ENCODE results near the gene ACSF3.
A peak's percentile ranks its signal among the peaks of the same experiment; 100 is the strongest.

ACSF3 gene

DNA sequence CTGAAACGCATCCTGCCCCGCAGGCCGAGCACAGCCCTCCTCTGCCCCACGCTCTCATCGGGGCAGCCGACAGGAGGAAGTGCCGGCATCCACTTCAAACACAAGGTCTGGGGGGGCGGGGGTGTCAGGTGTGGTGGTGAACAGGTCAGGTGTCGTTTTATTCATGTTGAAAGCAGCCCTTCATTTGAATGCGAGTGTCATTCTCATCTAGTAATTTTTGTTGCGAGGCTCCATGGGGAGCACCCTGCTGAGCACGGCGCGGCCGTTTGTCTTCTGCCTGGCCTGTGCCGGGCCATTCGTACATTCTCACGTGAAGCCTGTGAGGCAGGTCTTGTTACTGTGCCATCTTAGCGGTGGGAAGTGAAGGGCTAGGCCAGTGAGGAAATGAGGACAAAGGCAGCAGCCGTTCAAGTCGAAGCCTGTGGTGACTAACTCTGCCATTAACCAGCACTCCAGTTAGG, 1.9 kb downstream of the ACSF3 start:
- DNase-seq (ENCODE audit: low read depth in 3 of 3) = no peak

DNA sequence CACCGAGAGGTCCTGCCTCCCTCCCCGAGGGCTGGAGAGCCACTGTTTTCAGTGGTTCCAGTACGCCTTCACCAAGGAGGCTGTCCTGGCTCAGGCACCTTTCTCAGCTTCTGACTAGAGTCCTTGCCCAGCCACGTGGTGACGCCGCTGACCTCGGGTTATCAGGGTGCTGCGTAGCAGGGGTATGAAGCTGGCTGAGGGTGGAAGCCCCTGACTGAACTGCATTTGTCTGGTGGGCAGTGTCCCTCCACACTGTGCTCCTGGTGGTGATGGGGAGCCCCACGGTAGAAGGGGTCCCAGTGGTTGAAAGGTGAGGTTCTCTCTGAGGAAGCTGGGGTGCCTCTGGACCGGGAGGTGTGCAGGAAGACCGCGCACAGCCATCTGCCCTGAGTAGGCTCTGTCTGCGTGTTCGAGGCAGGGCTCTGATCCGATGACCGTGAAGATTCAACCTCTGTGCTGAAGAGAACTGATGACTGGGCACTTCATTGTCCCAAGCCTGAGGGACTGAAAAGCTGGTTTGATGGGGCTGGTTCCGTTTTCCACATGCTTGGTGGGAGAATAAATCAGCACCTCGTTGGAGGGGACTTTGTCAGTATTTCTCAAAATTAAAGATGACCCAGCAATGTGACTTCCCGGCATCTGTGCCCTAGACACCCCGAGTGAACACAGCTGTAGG, 2.5 kb downstream of the ACSF3 start:
- DNase-seq (ENCODE audit: low read depth in 3 of 3) = no peak

DNA sequence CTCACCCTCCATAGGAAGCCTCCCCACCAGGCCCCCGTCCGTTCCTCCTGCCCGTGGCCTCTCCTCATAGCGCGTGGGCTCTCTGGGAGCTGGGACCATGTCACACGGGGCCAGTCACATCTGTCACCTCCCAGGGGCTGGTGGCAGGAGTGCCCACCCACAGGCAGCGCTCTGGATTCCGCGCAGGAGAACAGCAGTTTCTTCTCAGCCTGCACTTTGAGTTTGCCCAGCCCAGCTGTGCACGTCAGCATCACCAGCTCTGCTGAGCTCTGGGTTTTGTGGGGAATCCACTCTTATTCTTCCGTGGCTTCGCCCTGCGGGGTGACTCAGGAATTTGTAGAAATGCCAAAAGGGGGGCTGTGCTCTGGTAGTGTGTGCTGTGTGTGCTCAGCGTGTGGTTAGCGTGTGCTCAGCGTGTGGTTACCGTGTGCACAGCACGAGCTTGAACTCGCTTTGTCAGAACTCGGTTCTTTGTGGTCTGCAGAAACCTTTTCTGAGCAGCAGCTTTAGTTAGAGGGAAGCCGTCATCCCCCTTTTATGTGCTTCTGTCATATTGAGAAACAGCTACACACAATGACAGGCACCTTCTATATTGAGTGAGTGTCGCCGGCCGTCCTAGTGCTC, 3.2 kb downstream of the ACSF3 start:
- DNase-seq (ENCODE audit: low read depth in 3 of 3) = peak in 2 of 3 donors; percentile 68 to 69

DNA sequence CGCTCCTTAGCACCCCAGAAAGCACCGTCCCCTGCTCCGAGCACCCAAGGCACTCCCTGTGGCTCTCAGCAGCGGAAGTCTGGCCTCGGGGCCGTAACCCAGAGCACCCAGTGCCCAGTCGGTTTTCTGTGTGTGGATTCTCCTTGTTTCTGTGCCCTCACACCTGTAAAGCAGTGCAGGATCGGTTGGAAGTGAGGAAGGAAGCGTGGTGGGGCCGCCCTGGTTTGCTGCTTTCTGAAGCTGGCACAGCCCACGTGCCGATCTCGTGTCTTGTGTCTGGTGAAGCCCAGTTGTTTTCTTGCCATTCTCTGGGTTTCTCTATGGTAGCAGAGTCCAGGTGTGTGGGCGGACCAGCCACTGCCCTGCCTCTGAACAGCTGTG, 3.7 kb downstream of the ACSF3 start:
- DNase-seq (ENCODE audit: low read depth in 3 of 3) = no peak

DNA sequence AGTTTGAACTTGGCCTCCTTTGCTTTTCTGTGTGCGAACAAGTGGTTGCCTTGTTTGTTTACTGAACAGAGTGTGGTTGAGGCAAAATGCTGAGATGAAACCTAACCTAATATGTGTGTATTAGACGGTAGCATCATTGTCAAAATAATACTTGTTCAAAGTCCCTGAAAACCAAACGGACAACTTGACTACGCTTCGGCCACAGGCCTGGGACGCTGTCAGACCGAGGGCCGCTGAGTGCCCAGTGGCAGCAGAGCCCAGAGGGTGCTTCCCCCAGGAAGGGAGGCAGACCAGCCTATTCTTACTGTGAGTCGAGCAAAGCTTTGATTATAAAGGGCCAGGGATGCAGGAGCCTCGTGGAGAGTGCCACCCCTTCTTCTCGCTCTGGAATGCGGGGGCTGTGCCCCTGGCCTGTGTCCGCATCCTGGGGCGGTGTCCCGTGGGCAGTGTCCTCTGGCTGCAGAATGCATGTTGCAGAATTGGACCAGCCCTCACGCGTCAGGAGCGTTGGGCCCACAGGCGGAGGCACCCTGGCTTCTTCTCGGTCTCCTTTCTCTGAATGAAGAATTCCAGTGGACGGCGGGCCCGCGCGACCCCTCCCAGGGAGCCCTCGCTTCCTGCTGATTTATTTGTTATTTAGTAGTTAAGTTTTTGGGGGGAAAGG, 5.2 kb downstream of the ACSF3 start:
- DNase-seq (ENCODE audit: low read depth in 3 of 3) = no peak

DNA sequence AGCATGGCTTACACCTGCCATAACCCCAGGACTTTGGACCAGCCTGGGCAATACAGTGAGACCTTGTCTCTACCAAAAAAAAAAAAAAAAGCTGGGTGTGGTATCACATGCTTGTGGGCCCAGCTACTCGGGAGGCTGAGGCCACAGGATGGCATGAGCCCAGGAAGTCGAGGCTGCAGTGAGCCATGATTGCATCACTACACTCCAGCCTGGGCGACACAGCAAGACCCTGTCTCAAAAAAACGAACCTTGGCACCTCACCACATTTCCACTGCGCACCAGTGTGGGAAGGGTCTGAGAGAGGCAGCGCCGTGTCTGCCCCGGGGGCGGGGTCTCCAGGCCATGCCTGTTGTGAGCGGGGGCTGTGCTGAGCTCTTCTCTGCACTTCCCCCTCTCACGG, 6.3 kb downstream of the ACSF3 start:
- no peak for DNase-seq (ENCODE audit: low read depth in 3 of 3)

DNA sequence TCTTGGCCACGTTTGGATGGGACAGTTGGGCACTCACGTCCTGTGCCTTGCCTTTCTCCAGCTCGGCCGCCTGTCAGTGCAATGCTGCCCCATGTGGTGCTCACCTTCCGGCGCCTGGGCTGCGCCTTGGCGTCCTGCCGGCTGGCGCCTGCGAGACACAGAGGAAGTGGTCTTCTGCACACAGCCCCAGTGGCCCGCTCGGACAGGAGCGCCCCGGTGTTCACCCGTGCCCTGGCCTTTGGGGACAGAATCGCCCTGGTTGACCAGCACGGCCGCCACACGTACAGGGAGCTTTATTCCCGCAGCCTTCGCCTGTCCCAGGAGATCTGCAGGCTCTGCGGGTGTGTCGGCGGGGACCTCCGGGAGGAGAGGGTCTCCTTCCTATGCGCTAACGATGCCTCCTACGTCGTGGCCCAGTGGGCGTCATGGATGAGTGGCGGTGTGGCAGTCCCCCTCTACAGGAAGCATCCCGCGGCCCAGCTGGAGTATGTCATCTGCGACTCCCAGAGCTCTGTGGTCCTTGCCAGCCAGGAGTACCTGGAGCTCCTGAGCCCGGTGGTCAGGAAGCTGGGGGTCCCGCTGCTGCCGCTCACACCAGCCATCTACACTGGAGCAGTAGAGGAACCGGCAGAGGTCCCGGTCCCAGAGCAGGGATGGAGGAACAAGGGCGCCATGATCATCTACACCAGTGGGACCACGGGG, 7.1 kb downstream of the ACSF3 start:
- no peak for DNase-seq (ENCODE audit: low read depth in 3 of 3)

DNA sequence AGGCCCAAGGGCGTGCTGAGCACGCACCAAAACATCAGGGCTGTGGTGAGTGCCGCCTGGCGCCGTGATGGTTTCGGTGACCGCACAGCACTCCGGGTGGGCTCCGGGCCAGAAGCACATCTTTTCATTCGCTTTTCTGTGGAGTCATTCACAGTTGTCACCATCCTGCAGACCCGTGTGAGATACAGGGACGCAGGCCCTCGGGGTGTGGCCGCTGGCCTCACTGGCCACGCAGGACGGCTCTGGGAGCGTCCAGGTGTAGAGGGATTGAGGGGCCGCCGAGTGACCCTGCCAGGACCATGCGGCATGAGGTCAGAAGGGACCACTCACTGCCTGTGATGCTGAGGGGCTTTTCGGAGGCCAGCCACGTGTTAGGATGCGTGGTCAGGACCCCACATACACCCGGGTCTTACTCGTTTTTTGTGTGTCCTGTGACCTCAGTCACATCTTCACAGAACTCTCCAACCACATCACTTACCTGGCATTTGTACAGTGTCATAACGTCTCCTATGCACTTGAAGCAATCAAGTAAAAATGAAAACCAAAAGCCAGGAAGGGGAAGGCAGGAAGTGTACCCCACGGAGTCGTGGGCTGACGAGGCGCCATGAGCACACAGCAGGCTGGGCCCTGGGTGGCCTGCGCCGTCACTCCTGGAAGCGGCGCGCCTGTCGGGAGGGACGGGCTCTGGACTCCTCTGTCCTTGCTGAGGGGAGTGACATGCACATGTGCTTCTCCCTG, 7.8 kb downstream of the ACSF3 start:
- no peak for DNase-seq (ENCODE audit: low read depth in 3 of 3)

DNA sequence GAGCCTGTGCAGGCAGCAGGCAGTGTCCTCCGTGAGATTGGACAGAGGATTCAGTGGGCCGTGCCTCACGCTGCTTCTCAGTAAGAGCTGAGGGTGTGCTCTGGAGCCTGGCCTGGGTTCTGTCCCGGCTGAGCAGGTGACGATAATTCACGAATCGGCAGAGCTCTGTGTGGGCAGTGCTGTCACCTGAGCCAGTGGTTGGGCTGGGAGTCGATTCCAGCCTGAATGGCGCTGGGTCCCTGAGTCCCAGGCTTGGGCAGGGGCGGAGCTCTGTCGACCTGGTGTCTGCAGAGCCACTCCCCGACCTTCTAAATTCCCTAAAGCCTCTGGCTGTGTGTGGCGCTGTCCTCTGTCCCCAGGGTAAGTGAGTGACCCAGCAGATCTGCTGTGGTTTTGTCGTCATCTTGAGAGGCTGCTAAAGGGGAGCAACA, 8.4 kb downstream of the ACSF3 start:
- DNase-seq (ENCODE audit: low read depth in 3 of 3) = no peak

DNA sequence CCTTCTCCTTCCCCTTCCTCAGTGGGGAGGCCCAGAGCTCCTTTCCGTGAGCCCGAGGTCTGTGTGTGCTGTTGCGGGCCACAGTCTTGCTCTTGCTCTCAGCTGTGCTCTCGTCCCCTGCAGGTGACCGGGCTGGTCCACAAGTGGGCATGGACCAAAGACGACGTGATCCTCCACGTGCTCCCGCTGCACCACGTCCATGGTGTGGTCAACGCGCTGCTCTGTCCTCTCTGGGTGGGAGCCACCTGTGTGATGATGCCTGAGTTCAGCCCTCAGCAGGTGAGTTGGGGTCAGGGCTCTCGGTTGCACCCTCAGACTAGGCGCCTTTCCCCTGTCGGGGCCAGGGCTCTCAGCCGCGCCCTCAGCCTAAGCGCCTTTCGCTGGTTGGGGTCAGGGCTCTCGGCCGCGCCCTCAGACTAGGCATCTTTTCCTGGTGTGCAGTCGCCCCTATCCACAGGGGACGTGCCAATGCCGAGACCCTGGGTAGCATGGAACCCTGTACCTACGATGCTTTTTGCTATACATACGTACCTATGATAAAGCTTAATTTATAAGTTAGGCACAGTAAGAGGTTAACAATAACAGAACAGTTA, 8.9 kb downstream of the ACSF3 start:
- DNase-seq (ENCODE audit: low read depth in 3 of 3) = no peak

DNA sequence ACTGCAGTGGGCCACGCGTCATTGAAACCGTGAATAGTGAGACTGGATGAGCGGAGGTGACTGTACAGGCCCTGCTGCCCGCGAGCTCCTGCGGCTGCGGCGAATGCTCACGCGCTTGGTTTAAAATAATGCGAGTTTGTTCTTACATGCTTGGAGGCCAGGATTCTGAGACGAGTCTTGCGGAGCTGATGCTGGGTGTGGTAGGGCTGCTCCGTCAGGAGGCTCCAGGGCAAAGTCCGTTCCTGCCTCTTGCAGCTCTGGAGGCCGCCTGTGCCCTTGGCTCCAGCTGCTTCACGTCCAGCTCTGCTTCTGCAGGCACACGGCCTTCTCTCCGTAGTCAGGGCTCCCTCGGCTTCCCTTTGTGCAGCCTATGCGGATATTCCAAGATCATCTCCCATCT, 9.5 kb downstream of the ACSF3 start:
- no peak for DNase-seq (ENCODE audit: low read depth in 3 of 3)

DNA sequence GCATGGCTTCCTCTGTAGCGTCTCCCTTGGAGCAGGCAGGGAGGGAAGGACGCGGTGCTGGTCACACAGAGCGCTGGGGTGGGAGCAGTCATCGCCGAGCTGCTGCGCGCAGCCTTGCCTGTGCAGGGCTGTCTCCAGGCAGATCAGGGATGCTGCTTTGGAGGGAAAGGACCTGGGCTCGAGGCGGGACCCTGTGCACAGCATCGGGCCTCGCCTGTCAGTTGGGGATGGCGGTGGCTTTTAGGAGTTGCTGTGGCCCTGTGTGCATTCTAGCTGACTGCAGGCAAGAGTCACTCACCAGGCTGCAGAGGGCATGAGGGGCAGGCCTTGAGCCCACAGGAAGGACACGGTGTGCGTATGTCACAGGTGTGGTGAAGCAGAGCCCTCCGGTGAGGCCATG, 10.1 kb downstream of the ACSF3 start:
- DNase-seq (ENCODE audit: low read depth in 3 of 3) = no peak

DNA sequence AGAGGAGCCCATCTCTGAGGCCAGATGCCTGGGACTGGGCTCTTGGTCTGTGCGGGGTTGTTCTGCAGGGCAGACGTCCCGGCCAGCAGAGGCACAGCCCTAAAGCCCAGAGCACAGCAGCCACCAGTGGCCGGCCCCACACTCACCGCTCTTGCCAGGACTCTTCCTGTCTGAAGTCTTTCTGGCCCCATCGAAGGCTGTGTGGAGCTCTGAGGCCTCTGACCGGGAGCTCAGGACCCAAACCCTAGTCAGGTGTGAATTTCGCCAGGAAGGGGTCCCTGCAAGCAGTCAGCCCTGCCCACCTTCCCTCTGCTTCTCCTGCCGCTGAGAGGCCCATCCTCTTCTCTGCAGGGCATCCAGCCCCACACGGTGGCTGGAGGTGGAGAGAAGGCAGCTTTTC, 10.7 kb downstream of the ACSF3 start:
- no peak for DNase-seq (ENCODE audit: low read depth in 3 of 3)

DNA sequence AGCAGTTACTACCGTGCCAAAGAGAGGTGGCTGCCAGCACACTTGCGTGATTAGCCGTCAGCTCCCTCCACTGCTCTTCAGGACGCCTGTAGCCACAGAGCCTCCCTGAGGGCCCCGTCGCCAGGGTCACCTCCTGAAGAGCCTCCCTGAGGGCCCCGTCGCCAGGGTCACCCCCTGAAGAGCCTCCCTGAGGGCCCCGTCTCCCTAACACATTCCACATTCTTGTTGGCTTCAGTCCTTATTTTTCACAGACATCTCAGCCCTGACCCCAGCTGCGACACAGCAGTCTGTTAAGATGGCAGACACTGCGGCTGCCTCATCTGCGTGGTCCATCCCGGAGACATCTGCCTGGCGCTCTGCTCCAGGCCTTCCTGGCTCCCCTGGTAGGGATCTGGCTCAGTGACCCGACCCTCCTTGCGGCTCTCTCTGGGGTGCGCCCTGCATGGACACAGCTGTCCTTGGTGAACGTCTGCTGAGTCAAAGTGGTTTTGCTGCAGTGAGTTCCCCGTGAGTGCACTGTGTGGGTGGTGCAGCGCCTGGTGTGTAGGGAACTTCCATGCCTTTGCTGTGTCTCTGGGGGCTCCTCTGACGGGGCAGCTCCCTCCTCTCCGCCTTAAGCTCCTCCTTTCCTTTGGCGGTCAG, 11.4 kb downstream of the ACSF3 start:
- no peak for DNase-seq (ENCODE audit: low read depth in 3 of 3)

DNA sequence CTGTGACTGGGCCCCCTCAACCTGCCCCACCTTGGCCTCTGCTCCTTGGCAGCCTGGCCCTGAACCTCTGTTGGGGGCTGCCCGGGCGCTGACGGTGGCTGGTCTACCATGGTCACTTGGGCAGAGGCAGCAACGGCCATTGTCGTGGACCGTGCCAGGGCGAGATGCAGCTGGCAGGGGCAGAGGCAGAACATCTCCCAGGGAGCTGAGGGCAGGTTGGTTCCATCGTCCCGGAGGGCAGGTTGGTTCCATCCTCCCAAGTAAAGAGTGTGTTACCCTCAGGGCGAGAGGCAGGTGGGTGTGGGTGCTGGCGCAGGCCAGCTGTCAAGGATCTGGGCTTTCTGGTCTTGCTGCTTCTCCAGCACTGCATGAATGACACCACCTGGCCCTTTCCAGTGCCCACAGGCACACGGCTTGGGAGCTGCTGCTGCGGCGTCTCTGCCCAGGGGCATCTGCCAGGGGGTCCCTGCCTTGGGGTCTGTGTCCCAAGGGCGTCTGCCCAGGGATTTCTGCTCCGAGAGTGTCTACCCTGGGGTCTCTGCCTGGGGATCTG, 12.0 kb downstream of the ACSF3 start:
- no peak for DNase-seq (ENCODE audit: low read depth in 3 of 3)

DNA sequence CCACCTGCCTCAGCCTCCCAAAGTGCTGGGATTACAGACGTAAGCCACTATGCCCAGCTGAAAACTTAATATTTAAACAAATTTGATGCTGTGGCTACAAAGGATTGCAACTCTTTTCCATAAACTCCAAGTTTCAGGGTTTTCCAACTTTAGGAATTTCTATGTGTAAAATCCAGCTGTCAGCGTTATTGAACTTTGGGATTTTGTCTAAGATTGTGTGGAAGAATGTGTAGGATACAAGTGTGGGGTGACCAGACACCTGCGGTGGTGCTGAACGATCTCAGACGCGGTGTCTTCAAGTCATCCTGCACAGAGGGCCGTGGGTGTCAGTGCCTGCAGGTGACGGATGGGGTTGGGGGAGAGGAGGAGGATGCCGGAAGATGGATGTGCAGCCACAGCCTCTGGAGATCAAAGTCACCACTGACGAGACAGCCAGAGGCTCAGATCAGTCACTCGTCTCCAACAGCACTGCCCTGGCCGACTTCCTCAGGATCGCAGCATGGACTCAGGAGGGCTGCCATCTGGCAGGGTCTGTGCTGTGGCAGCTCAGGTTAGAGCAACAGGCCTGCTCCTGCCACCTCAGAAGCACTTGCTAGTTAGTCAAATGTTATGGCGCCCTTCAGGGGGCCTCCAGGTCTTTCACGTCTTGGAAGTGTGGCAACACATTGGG, 13.0 kb downstream of the ACSF3 start:
- DNase-seq (ENCODE audit: low read depth in 3 of 3) = no peak

DNA sequence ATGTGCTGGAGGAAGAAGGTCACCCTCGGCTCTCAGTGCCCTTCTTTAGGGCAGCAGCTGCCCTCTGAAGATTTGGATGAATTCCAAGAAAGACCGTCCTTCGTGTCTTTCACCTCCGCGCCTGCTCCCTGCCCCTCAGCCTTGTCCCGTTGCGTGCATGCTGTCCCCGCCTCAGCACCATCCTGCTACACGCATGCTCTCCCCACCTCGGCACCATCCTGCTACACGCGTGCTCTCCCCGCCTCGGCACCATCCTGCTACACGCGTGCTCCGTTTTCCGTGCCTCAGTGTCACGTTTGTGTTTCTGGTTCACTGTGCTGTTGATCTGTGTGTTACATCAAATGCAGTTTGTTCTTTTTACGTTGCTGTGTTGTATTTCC, 13.5 kb downstream of the ACSF3 start:
- no peak for DNase-seq (ENCODE audit: low read depth in 3 of 3)

DNA sequence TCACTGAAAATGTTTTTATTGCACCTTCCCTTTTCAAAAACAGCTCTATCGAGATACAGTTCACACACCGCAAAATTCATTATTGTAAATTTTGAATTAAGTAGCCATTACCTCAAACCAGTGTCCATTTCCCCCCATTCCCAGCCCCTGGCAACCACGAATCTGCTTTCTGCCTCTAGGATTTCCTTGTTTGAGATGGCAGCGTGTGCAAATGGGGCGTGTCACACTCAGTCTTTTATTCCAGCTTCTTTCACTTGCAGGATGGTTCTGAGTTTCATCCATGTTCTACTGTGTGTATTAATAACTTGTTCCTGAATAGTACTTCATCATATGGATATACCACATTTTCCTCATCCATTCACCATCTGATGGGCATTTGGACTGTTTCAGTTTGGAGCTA, 14.8 kb downstream of the ACSF3 start:
- DNase-seq (ENCODE audit: low read depth in 3 of 3) = no peak

DNA sequence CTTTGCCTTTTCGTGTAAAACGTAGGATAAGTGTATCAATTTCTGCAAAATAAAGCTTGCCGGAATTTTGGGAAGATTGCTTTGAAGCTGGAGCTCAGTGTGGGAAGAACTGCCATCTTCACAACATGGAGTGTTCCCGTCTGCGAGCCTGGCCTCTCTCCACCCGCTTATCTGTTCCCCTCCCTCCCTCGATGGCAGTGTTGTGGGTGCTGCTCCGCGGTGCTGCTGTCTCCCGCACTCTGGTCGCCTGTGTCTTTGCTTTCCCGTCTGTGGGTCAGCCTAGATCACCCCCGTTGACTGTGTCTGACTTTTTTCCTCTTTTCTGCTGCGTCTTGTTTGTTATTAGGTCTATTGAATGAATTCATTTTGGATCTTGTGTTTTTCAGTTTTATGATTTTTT, 17.0 kb downstream of the ACSF3 start:
- no peak for DNase-seq (ENCODE audit: low read depth in 3 of 3)

DNA sequence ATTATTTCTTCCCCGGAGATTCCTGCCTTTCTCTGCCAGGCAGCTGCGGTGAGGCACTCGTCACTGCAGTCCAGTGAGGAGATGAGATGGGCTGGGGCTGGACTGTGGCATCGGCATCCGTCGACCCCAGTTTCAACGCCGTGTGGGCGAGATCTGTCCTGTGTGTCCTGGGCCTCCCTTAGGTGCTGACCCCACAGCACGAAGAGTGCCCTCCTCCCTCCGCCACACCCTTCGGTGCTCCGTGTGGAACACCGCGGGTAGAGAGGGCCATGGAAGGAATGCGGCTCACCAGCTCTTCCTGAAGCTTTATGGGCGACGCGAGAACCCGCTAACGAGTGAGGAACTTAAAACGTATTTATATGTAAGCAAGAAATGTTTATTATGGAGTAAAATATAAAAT, 17.6 kb downstream of the ACSF3 start:
- DNase-seq (ENCODE audit: low read depth in 3 of 3) = no peak
